Measurements from ENCODE around the gene RIPK3. TPM values are rescaled to one million over a fixed set of nuclear protein-coding genes. Genes with fewer than 3 reads are reported as not detected.

Gene RIPK3
- total RNA-seq, 2 donors from 2014 or later = 1.9 to 7.6 TPM

- Histone ChIP-seq H3K4me1 (replicated peaks) (no peaks in the 10 kb centered on the region), H3K27ac (no peak overlapping the region), H3K27me3 (replicated peaks; ENCODE audit: insufficient read depth) (peaks cover 3% of the 10 kb centered on the region), H3K36me3 (no peaks in the 10 kb centered on the region), H3K4me3 (no peak overlapping the region), H3K9me3 (no peaks in the 10 kb centered on the region)
- 90% methylated on average over 8 of the region's 8 CpGs for WGBS
- DNase-seq (ENCODE audit: low spot score) = no peak
- intact Hi-C loops (cut with DNase I) = no loop called here
- TF ChIP-seq POLR2A (IDR thresholded peaks at IDR 0.05) (no peak), CTCF (IDR thresholded peaks at IDR 0.05) (no peak), POLR2AphosphoS5 (IDR thresholded peaks at IDR 0.05) (no peak)
Observed at GRCh38 chr14:24337824-24338175, 2.0 kb downstream of the RIPK3 start.

GRCh38 chr14:24337144-24337823 is 2.5 kb downstream of the RIPK3 start:
- H3K9me3 ChIP-seq = no peaks in the 10 kb centered on the region
- H3K27ac ChIP-seq = no peak overlapping the region
- peaks cover 3% of the 10 kb centered on the region for H3K27me3 ChIP-seq (replicated peaks; ENCODE audit: insufficient read depth)
- intact Hi-C loops (cut with DNase I) = no loop called here
- TF ChIP-seq POLR2AphosphoS5 (IDR thresholded peaks at IDR 0.05) (no peak), POLR2A (IDR thresholded peaks at IDR 0.05) (no peak), CTCF (IDR thresholded peaks at IDR 0.05) (no peak)
- no peak overlapping the region for H3K4me3 ChIP-seq
- peaks cover 5% of the 10 kb centered on the region for H3K4me1 ChIP-seq (replicated peaks)
- no peak for DNase-seq (ENCODE audit: low spot score)
- 90% methylated on average over 7 of the region's 7 CpGs for WGBS
- H3K36me3 ChIP-seq = no peaks in the 10 kb centered on the region

- WGBS = 75% methylated on average over 12 of the region's 12 CpGs
- no peak overlapping the region for H3K4me3 ChIP-seq
Observed at GRCh38 chr14:24335461-24336171, 4.2 kb downstream of the RIPK3 start.

GRCh38 chr14:24334431-24335291 is 5.1 kb downstream of the RIPK3 start, which contains the start of gene ADCY4:
ADCY4 (minus strand) TSS chr14:24335071; CDS start chr14:24334652, 419 bp downstream.
- peak within 1 kb of the TSS; percentile 26 to 34 for H3K27ac ChIP-seq
- no peaks in the 10 kb centered on the region for H3K36me3 ChIP-seq
- H3K4me1 ChIP-seq (replicated peaks) = peaks cover 5% of the 10 kb centered on the region
- no peak for TF ChIP-seq POLR2A (IDR thresholded peaks at IDR 0.05)
- TF ChIP-seq CTCF (IDR thresholded peaks at IDR 0.05) = no peak
- TF ChIP-seq POLR2AphosphoS5 (IDR thresholded peaks at IDR 0.05) = no peak
- peaks cover 3% of the 10 kb centered on the region for H3K27me3 ChIP-seq (replicated peaks; ENCODE audit: insufficient read depth)
- DNase-seq (ENCODE audit: low spot score) = no peak
- intact Hi-C loops (cut with DNase I) = no loop called here
- WGBS = 7% methylated on average over 65 of the region's 65 CpGs
- peak within 1 kb of the TSS; percentile 13 to 19 for H3K4me3 ChIP-seq
- no peaks in the 10 kb centered on the region for H3K9me3 ChIP-seq

More at GRCh38 chr14:24335461-24336171, 4.2 kb downstream of the RIPK3 start:
- Histone ChIP-seq H3K27me3 (replicated peaks; ENCODE audit: insufficient read depth) (peaks cover 3% of the 10 kb centered on the region), H3K4me1 (replicated peaks) (peaks cover 5% of the 10 kb centered on the region), H3K27ac (no peak overlapping the region), H3K9me3 (no peaks in the 10 kb centered on the region), H3K36me3 (no peaks in the 10 kb centered on the region)
- intact Hi-C loops (cut with DNase I) = no loop called here
- DNase-seq (ENCODE audit: low spot score) = no peak
- TF ChIP-seq POLR2A (IDR thresholded peaks at IDR 0.05) (no peak), POLR2AphosphoS5 (IDR thresholded peaks at IDR 0.05) (no peak), CTCF (IDR thresholded peaks at IDR 0.05) (no peak)

Measured in prostate gland (tissue), 2 donors.